ENCODE measurements around the gene TRAK1. TPM values are rescaled to one million over a fixed set of nuclear protein-coding genes. Genes with fewer than 3 reads are reported as not detected.

The TRAK1 gene
- total RNA-seq, 1 donor from 2014 or later: 49.6 TPM

- peaks cover 61% of the 10 kb centered on the region for H3K4me1 ChIP-seq
- H3K36me3 ChIP-seq: no peaks in the 10 kb centered on the region
- peak overlapping the region; percentile 83 for H3K27ac ChIP-seq
- ATAC-seq (no peak), DNase-seq (no peak)
- no peak for TF ChIP-seq CTCF (IDR thresholded peaks at IDR 0.05)
- H3K9me3 ChIP-seq: no peaks in the 10 kb centered on the region
- intact Hi-C loops (cut with DNase I): loop anchor here (10.0 kb wide), 1 partner anchor 56 kb away; no protein-coding TSS in a partner anchor
- H3K4me3 ChIP-seq: no peak overlapping the region
- no peaks in the 10 kb centered on the region for H3K27me3 ChIP-seq
These were observed 20.6 kb upstream of the TRAK1 start for GRCh38 chr3:42070524-42070923.

- Histone ChIP-seq H3K9me3 (no peaks in the 10 kb centered on the region), H3K4me1 (peaks cover 47% of the 10 kb centered on the region), H3K27ac (peak overlapping the region; percentile 83), H3K36me3 (no peaks in the 10 kb centered on the region), H3K4me3 (peak overlapping the region; percentile 25), H3K27me3 (no peaks in the 10 kb centered on the region)
- DNase-seq (no peak), ATAC-seq (peak; percentile 78)
- intact Hi-C loops (cut with DNase I): loop anchor here (10.0 kb wide), 1 partner anchor 57 kb away; no protein-coding TSS in a partner anchor
- TF ChIP-seq CTCF (IDR thresholded peaks at IDR 0.05): no peak
These were observed 19.0 kb upstream of the TRAK1 start for GRCh38 chr3:42071904-42072812.

GRCh38 chr3:42072831-42073301, 18.3 kb upstream of the TRAK1 start:
- DNase-seq (no peak), ATAC-seq (peak; percentile 10)
- H3K36me3 ChIP-seq: no peaks in the 10 kb centered on the region
- intact Hi-C loops (cut with DNase I): loop anchor here (10.0 kb wide), 1 partner anchor 58 kb away; no protein-coding TSS in a partner anchor
- TF ChIP-seq CTCF (IDR thresholded peaks at IDR 0.05): no peak
- no peaks in the 10 kb centered on the region for H3K9me3 ChIP-seq
- H3K27ac ChIP-seq: peak overlapping the region; percentile 83
- H3K4me3 ChIP-seq: no peak overlapping the region
- no peaks in the 10 kb centered on the region for H3K27me3 ChIP-seq
- H3K4me1 ChIP-seq: peaks cover 40% of the 10 kb centered on the region

GRCh38 chr3:42077785-42078184, 13.4 kb upstream of the TRAK1 start:
- peaks cover 39% of the 10 kb centered on the region for H3K4me1 ChIP-seq
- no peak for DNase-seq
- no peak for ATAC-seq
- H3K9me3 ChIP-seq: no peaks in the 10 kb centered on the region
- no peaks in the 10 kb centered on the region for H3K27me3 ChIP-seq
- no peak overlapping the region for H3K27ac ChIP-seq
- no peak overlapping the region for H3K4me3 ChIP-seq
- TF ChIP-seq CTCF (IDR thresholded peaks at IDR 0.05): no peak
- H3K36me3 ChIP-seq: no peaks in the 10 kb centered on the region
- intact Hi-C loops (cut with DNase I): loop anchor here (10.0 kb wide), 1 partner anchor 63 kb away; no protein-coding TSS in a partner anchor

- intact Hi-C loops (cut with DNase I): loop anchor here (10.0 kb wide), 1 partner anchor 64 kb away; no protein-coding TSS in a partner anchor
- no peak for ATAC-seq
- H3K27ac ChIP-seq: no peak overlapping the region
These were observed 12.5 kb upstream of the TRAK1 start for GRCh38 chr3:42078677-42079076.

More at GRCh38 chr3:42078677-42079076, 12.5 kb upstream of the TRAK1 start:
- no peaks in the 10 kb centered on the region for H3K9me3 ChIP-seq
- no peak overlapping the region for H3K4me3 ChIP-seq
- no peak for DNase-seq
- no peaks in the 10 kb centered on the region for H3K27me3 ChIP-seq
- peaks cover 35% of the 10 kb centered on the region for H3K4me1 ChIP-seq
- H3K36me3 ChIP-seq: no peaks in the 10 kb centered on the region
- no peak for TF ChIP-seq CTCF (IDR thresholded peaks at IDR 0.05)

Measured in upper lobe of right lung (tissue), 1 donor.